HepG2 (cell line): ENCODE data around the gene TBX6. TPM values are rescaled to one million over a fixed set of nuclear protein-coding genes. Genes with fewer than 3 reads are reported as not detected.

Experiments
- BRCA1 ChIP-seq: sonication (generic); formaldehyde crosslinking; IDR thresholded peaks from 2 replicates; pipeline ENCODE4 v1.4.0; 2020; ENCODE audit warnings: missing genetic modification reagents
- BRF2 ChIP-seq: sonication (generic); formaldehyde crosslinking; IDR thresholded peaks from 2 replicates; pipeline ENCODE4 v1.8.1; 2022; ENCODE audit warnings: mild to moderate bottlenecking, missing genetic modification reagents
- CHD2 ChIP-seq: IDR thresholded peaks from 2 replicates; pipeline ENCODE4 v1.6.1; 2011; ENCODE audit warnings: low read depth, low read length, improper control_type of control experiment
- LRRFIP1 ChIP-seq: sonication (generic); formaldehyde crosslinking; conservative IDR thresholded peaks from 2 replicates; pipeline ENCODE4 v1.4.0; 2020; ENCODE audit warnings: missing genetic modification reagents
- MED13 ChIP-seq: sonication (generic); formaldehyde crosslinking; IDR thresholded peaks from 2 replicates; pipeline ENCODE4 v1.5.0; 2020; ENCODE audit warnings: missing genetic modification reagents
- NFIC ChIP-seq: IDR thresholded peaks from 2 replicates; pipeline ENCODE4 v1.6.1; 2012; ENCODE audit warnings: mild to moderate bottlenecking, low read length, inconsistent platforms
- PHF8 ChIP-seq: sonication (generic); formaldehyde crosslinking; IDR thresholded peaks from 2 replicates; pipeline ENCODE4 v1.5.0; 2020; ENCODE audit warnings: missing genetic modification reagents
- POLR2G ChIP-seq: fragments of 200-400 bp; formaldehyde crosslinking; IDR thresholded peaks from 2 replicates; pipeline ENCODE4 v1.6.1; 2018; ENCODE audit warnings: mild to moderate bottlenecking, low read depth, low read length, moderate library complexity
- PRDM10 ChIP-seq: sonication (generic); formaldehyde crosslinking; IDR thresholded peaks from 2 replicates; pipeline ENCODE4 v1.4.0; 2020; ENCODE audit warnings: low read depth, missing genetic modification reagents
- SIN3A ChIP-seq: IDR thresholded peaks from 2 replicates; pipeline ENCODE4 v1.6.1; 2011; ENCODE audit warnings: low read depth, mild to moderate bottlenecking, control low read depth, low read length, borderline replicate concordance
- SRSF9 ChIP-seq: fragments of 200-400 bp; formaldehyde crosslinking; IDR thresholded peaks from 2 replicates; pipeline ENCODE4 v1.6.1; 2018; ENCODE audit warnings: borderline replicate concordance, mild to moderate bottlenecking, low read depth, low read length; ENCODE audit not compliant: insufficient read depth, poor library complexity, severe bottlenecking
- TFDP1 ChIP-seq: IDR thresholded peaks from 2 replicates; pipeline ENCODE4 v1.6.1; 2016; ENCODE audit warnings: missing compliant biosample characterization, missing genetic modification reagents, borderline replicate concordance
- ZBTB49 ChIP-seq: sonication (generic); formaldehyde crosslinking; IDR thresholded peaks from 2 replicates; pipeline ENCODE4 v1.4.0; 2020; ENCODE audit warnings: missing genetic modification reagents, borderline replicate concordance
- ZBTB8A ChIP-seq: sonication (generic); formaldehyde crosslinking; IDR thresholded peaks from 2 replicates; pipeline ENCODE4 v1.4.0; 2020; ENCODE audit warnings: mild to moderate bottlenecking, low read depth, missing genetic modification reagents, borderline replicate concordance
- ZNF570 ChIP-seq: sonication (generic); formaldehyde crosslinking; IDR thresholded peaks from 2 replicates; pipeline ENCODE4 v1.4.0; 2020; ENCODE audit warnings: mild to moderate bottlenecking, missing genetic modification reagents, borderline replicate concordance
- polyA plus RNA-seq, 8 experiments: library from polyadenylated mRNA; depleted of rRNA in 3 of 8; stranded (reverse) in 7 of 8; unstranded in 1 of 8; fragments of >200 nt; fragmentation: Illumina TruSeq in 4 of 8; extraction: Trizol in 4 of 8; gene quantifications; 2 replicates each; pipeline versions ENCODE4 v1.2.1 to v1.2.3, GENCODE V29; 2011 to 2016; ENCODE audit warnings: low read depth in 4 of 8, missing spikeins in 1 of 8, mixed read lengths in 1 of 8; ENCODE audit not compliant: insufficient read depth in 1 of 8
- total RNA-seq, 5 experiments: library from RNA; depleted of rRNA; stranded (reverse); fragments of >200 nt; fragmentation: Illumina TruSeq; extraction: Trizol; gene quantifications; 2 replicates each; pipeline ENCODE4 v1.2.3, GENCODE V29; 2016; ENCODE audit warnings: low read depth in 1 of 5

The TBX6 gene
- total and polyA plus RNA-seq, 2 of the 13 experiments (the other 11 are each of a cell fraction or from before 2014, with no cell fraction given): 0.24 to 0.42 TPM

GRCh38 chr16:30139583-30140481 lies 48.1 kb upstream of the TBX6 start (continued):
- TF ChIP-seq TFDP1 (CRISPR knock-in tag) (peak; percentile 42; the same call in 1 of the 2 replicates), SIN3A (peak; percentile 93), ZBTB49 (CRISPR knock-in tag) (no peak), PRDM10 (CRISPR knock-in tag) (peak; percentile 81), POLR2G (peak; percentile 79), BRCA1 (CRISPR knock-in tag) (no peak; the same call in 1 of the 2 replicates), PHF8 (no peak), SRSF9 (no peak), BRF2 (CRISPR knock-in tag) (no peak), CHD2 (no peak), NFIC (peak; percentile 80; the same call in 1 of the 2 replicates), MED13 (CRISPR knock-in tag) (no peak), ZNF570 (CRISPR knock-in tag) (no peak), LRRFIP1 (CRISPR knock-in tag) (no peak), ZBTB8A (CRISPR knock-in tag) (no peak)
